ENCODE results near the gene PBX1. TPM values are rescaled to one million over a fixed set of nuclear protein-coding genes. Genes with fewer than 3 reads are reported as not detected.
"Not testable (repeated sequence)": the region's sequence is repeated elsewhere in the genome, so short reads cannot be mapped to it uniquely, and the experiment has no call there.

The PBX1 gene
- total RNA-seq, 1 donor from 2014 or later: not detected

DNA sequence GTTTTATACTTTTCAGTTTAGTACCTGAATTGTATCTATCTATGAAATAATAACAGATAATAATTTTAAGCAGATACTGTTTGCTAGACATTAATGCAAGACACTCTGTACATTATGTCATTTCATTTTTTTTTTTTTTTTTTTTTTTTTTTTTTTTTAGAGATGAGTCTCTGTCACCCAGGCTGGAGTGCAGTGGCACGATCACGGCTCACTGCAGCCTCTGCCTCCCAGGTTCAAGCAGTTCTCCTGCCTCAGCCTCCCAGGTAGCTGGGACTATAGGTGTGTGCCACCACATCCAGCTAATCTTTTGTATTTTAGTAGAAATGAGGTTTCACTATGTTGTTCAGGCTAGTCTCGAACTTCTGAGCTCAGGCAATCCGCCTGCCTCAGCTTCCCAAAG is 44.8 kb downstream of the PBX1 start:
- H3K27ac Mint-ChIP-seq; DNase-seq (ENCODE audit: low spot score); intact Hi-C loops (cut with micrococcal nuclease); H3K27me3 Mint-ChIP-seq (ENCODE audit: low read depth); H3K4me3 Mint-ChIP-seq (ENCODE audit: low read depth); H3K4me1 Mint-ChIP-seq (ENCODE audit: low read depth); H3K9me3 Mint-ChIP-seq; H3K36me3 Mint-ChIP-seq (ENCODE audit: low read depth): not testable (repeated sequence)

DNA sequence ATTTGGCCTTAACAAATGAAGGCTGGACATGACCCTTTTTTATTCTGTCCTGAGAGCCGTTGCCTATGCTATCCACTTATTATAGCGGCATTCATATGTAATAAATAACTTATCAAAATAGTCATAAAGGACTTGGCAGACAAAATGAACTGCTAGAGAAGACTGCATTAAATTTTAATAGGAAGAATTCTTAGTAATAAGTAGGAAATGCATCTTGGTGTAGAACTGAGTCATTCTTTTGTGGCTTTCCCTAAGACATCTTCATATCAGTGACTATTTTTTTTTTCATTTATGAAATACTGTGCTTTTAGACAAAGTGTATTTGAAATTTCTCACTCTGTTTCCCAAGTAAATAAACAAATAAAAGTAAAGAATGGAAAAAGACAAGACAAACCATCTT is 45.6 kb downstream of the PBX1 start:
- no peaks in the 10 kb centered on the region for H3K4me1 Mint-ChIP-seq (ENCODE audit: low read depth)
- no peak overlapping the region for H3K4me3 Mint-ChIP-seq (ENCODE audit: low read depth)
- intact Hi-C loops (cut with micrococcal nuclease): no loop called here
- H3K27ac Mint-ChIP-seq: no peak overlapping the region
- no peaks in the 10 kb centered on the region for H3K36me3 Mint-ChIP-seq (ENCODE audit: low read depth)
- no peaks in the 10 kb centered on the region for H3K9me3 Mint-ChIP-seq
- DNase-seq (ENCODE audit: low spot score): no peak
- H3K27me3 Mint-ChIP-seq (ENCODE audit: low read depth): no peaks in the 10 kb centered on the region

DNA sequence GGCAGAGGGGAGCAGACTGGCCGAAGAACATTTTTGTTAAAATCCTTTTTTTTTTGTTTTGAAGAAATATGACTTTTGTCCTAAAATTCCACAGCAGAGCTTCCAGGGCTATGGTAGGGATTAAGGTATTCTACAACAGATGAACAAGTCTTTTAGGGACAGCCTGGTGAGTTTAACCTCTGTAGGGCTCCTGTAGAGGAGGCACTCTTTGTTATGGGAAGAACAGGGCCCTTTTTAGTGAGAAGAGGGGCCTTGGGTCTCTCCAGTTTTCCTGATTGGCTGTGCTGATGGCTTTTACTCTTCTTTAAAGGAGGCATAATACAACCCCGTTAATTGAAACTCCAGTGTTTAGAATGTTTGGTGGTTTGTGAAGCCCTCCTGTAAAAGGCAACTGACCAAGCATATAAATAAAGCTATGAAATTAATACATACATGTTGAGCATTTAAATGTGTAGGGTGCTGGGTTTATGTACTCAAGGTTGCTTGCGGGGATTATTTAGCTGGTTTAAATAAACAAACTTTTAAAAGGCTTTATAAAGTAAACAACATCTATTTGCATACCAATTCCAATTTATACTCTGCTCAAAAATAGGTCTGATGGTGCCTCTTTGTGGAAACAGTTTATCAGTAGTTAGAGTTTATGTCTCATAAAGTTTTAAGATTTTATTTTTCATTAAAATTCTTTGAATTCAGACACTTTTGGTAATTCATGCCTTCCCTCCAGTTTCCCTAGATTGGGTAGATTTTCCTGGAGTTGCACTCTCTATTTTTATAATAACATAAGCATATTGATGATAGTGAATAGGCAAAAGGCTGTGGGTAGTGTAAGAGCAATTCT is 46.5 kb downstream of the PBX1 start:
- H3K27me3 Mint-ChIP-seq (ENCODE audit: low read depth): no peaks in the 10 kb centered on the region
- H3K27ac Mint-ChIP-seq: no peak overlapping the region
- H3K36me3 Mint-ChIP-seq (ENCODE audit: low read depth): no peaks in the 10 kb centered on the region
- no peak overlapping the region for H3K4me3 Mint-ChIP-seq (ENCODE audit: low read depth)
- DNase-seq (ENCODE audit: low spot score): no peak
- H3K9me3 Mint-ChIP-seq: no peaks in the 10 kb centered on the region
- no peaks in the 10 kb centered on the region for H3K4me1 Mint-ChIP-seq (ENCODE audit: low read depth)
- intact Hi-C loops (cut with micrococcal nuclease): no loop called here

DNA sequence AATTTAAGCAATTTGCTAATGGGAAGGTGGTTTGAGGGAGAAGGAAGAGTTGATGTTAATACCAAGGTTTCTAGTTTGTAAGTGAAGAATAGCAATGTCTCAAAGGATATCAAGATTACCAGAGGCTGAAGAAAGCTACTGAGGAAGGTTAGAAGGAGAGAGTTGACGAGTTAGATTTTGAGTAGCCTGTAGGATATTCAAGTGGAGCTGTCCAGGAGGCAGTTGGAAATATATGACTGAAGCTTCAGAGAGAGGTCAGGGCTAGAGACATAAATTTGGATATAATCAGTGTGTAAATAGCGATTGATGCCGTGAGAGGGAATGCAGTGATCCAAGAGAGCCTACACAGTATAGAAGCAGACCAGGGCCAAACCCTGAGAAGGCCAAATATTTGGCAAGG is 48.4 kb downstream of the PBX1 start:
- DNase-seq (ENCODE audit: low spot score): no peak
- Mint-ChIP-seq H3K27ac (no peak overlapping the region), H3K4me3 (ENCODE audit: low read depth) (no peak overlapping the region), H3K4me1 (ENCODE audit: low read depth) (no peaks in the 10 kb centered on the region), H3K36me3 (ENCODE audit: low read depth) (no peaks in the 10 kb centered on the region), H3K27me3 (ENCODE audit: low read depth) (no peaks in the 10 kb centered on the region), H3K9me3 (no peaks in the 10 kb centered on the region)
- intact Hi-C loops (cut with micrococcal nuclease): no loop called here

DNA sequence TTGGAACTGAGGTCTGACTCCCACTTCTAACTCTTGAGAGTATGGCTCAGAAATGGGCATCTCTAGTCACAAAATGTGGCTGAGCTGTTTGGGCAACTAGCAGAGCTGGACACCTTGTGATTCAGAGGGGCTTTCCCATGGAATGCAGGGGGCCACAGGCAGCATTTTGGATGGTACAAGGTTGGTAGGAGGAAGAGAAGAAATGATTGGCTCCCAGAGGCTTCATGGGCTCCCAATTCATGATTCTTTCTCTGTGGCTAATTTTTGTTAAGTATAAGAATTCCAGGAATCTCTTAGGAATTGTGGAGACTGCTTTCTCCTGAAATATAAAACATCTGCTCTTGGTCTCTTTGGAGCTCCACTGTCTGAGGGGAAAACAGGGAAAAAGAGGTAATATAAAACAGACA is 49.7 kb downstream of the PBX1 start:
- Mint-ChIP-seq H3K9me3 (no peaks in the 10 kb centered on the region), H3K4me1 (ENCODE audit: low read depth) (no peaks in the 10 kb centered on the region), H3K27me3 (ENCODE audit: low read depth) (no peaks in the 10 kb centered on the region), H3K27ac (no peak overlapping the region), H3K4me3 (ENCODE audit: low read depth) (no peak overlapping the region), H3K36me3 (ENCODE audit: low read depth) (no peaks in the 10 kb centered on the region)
- intact Hi-C loops (cut with micrococcal nuclease): no loop called here
- no peak for DNase-seq (ENCODE audit: low spot score)

DNA sequence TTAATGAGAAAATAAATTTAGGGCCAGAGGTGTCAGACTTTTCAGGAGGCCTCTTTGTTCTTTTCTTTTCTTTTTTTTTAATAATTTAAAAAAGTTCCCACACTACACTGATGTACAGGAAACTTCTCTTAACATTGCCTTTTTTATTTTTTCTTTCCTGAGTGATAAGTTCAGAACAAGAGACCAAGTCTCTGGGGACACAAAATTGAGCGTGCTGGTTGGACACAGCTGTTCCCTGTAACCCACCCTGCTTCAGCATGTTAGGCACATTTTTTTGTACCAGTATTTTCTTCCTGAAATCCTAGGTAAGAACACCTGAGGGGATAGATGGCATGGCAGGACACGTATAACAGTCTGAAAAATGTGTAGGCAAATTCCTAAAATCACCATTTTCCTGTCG is 50.1 kb downstream of the PBX1 start:
- Mint-ChIP-seq H3K4me1 (ENCODE audit: low read depth) (no peaks in the 10 kb centered on the region), H3K27ac (no peak overlapping the region), H3K9me3 (no peaks in the 10 kb centered on the region), H3K27me3 (ENCODE audit: low read depth) (no peaks in the 10 kb centered on the region), H3K4me3 (ENCODE audit: low read depth) (no peak overlapping the region), H3K36me3 (ENCODE audit: low read depth) (no peaks in the 10 kb centered on the region)
- no peak for DNase-seq (ENCODE audit: low spot score)
- intact Hi-C loops (cut with micrococcal nuclease): no loop called here

DNA sequence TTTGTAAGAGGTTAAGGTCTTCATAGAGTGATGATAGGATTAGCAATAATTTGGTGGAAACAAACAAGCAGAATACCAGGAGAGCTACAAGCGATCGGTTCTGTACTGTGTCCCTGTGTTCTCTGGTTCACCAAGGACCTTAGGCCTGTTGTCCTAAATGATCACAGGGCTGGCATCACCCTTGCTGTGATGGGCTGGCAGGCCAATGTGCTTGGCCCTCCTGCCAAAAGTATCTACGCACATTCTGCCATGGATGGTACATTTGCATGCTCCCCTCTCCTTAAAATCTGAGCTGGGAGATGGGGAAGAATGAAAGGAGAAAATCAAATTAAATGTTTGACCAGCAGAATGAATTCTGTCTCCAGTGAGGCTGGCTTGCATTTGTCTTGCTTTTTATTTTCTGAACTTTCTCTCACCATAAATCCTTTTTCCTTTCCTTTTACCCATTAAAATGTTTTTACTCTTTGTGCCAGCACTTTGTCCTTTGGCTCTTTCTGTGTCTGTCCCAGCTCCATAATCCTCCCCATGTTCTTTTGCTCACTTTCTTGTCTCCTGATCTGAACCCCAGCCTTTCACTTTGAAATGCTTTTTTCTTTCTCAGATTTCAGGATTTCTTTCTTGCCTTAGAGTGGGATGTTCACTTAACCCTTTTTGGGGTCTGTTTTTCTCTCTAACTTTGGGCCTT is 51.7 kb downstream of the PBX1 start:
- Mint-ChIP-seq H3K27me3 (ENCODE audit: low read depth) (no peaks in the 10 kb centered on the region), H3K27ac (no peak overlapping the region), H3K36me3 (ENCODE audit: low read depth) (no peaks in the 10 kb centered on the region), H3K4me1 (ENCODE audit: low read depth) (no peaks in the 10 kb centered on the region), H3K9me3 (no peaks in the 10 kb centered on the region), H3K4me3 (ENCODE audit: low read depth) (no peak overlapping the region)
- intact Hi-C loops (cut with micrococcal nuclease): no loop called here
- no peak for DNase-seq (ENCODE audit: low spot score)

DNA sequence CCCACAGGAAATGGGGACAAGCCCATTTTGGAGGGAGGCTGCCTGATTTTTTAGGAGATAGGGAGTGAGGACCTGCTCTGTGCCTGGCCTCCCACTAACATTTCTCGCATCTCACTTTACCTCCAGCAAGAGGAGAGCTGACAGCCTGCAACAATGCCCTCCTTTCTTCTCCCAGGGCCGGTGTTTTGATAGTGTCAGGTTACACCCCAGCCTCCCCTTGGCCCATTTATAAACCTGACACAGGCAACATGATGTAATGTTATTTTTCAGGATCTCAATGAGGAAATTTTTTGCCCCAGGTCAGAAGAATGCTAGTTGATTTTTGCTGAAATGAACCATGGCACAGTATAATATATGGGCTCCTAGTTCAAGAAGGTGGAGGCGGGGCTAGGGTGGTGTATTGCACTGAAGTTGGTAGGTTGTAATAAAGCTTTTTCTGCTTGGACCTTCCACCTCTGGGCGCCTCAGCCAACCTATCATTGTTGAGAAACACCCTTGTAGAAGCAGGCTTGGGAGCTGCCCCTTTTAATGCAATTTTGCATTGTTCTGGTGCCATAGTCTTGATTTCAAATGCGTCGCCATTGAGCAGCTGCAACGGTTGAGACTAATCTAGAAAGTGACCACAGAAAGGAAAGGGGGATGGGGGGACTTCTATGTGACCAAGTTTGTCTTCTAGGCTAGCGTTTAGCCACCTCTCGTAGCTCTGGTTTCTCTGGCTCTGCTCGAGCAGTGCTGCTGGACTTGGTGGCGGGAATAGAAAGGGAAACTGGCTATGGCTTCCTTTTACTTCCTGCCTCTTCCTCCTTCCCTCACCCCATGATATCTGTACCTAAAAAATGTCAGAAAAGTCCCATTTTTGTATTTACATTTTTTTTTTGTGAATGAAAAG is 53.0 kb downstream of the PBX1 start:
- no peaks in the 10 kb centered on the region for H3K9me3 Mint-ChIP-seq
- H3K4me1 Mint-ChIP-seq (ENCODE audit: low read depth): no peaks in the 10 kb centered on the region
- no peak overlapping the region for H3K27ac Mint-ChIP-seq
- no peaks in the 10 kb centered on the region for H3K36me3 Mint-ChIP-seq (ENCODE audit: low read depth)
- H3K4me3 Mint-ChIP-seq (ENCODE audit: low read depth): no peak overlapping the region
- no peak for DNase-seq (ENCODE audit: low spot score)
- H3K27me3 Mint-ChIP-seq (ENCODE audit: low read depth): no peaks in the 10 kb centered on the region
- intact Hi-C loops (cut with micrococcal nuclease): no loop called here

DNA sequence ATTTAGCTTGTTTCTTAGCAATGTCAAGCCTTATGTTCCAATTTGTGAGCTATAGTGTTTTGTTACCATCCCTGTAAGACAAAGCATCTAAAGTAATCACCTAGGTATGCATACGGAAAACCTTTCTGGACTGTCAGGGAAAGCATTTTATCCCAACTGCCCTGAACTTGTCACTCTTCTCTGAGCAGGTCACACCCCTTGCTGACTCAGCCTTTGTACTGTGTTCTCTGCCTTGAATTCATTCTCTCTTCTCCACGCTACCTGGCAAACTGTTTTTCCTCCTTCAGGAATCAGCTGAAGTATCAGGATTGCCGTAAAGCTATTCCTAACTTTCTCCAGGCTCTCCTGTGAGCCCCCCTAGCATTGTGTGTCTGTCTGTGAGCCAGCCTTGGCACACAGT is 54.2 kb downstream of the PBX1 start:
- DNase-seq (ENCODE audit: low spot score): no peak
- no peaks in the 10 kb centered on the region for H3K36me3 Mint-ChIP-seq (ENCODE audit: low read depth)
- no peaks in the 10 kb centered on the region for H3K27me3 Mint-ChIP-seq (ENCODE audit: low read depth)
- intact Hi-C loops (cut with micrococcal nuclease): no loop called here
- H3K4me3 Mint-ChIP-seq (ENCODE audit: low read depth): no peak overlapping the region
- H3K27ac Mint-ChIP-seq: no peak overlapping the region
- no peaks in the 10 kb centered on the region for H3K9me3 Mint-ChIP-seq
- H3K4me1 Mint-ChIP-seq (ENCODE audit: low read depth): no peaks in the 10 kb centered on the region

DNA sequence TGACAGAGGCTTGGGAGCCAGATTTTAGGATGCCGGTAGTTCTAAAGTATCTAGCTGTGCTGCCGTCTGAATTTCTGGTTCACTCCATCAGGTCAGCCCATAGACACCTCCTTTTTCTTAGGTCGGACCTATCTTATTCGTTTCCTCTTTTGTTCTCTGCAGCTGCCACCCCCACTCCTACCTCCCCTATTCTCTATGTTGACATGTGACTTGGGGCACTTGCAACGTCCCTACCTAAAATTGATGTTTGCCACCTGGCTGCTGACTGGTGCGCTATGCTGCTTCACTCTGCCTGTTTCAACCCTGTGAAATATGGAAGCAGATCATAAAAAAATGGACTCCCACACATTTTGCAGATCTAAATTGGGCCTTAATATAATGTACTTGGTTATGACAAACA is 55.3 kb downstream of the PBX1 start:
- Mint-ChIP-seq H3K4me1 (ENCODE audit: low read depth) (no peaks in the 10 kb centered on the region), H3K27me3 (ENCODE audit: low read depth) (no peaks in the 10 kb centered on the region), H3K4me3 (ENCODE audit: low read depth) (no peak overlapping the region), H3K36me3 (ENCODE audit: low read depth) (no peaks in the 10 kb centered on the region), H3K9me3 (no peaks in the 10 kb centered on the region), H3K27ac (no peak overlapping the region)
- intact Hi-C loops (cut with micrococcal nuclease): no loop called here
- no peak for DNase-seq (ENCODE audit: low spot score)

DNA sequence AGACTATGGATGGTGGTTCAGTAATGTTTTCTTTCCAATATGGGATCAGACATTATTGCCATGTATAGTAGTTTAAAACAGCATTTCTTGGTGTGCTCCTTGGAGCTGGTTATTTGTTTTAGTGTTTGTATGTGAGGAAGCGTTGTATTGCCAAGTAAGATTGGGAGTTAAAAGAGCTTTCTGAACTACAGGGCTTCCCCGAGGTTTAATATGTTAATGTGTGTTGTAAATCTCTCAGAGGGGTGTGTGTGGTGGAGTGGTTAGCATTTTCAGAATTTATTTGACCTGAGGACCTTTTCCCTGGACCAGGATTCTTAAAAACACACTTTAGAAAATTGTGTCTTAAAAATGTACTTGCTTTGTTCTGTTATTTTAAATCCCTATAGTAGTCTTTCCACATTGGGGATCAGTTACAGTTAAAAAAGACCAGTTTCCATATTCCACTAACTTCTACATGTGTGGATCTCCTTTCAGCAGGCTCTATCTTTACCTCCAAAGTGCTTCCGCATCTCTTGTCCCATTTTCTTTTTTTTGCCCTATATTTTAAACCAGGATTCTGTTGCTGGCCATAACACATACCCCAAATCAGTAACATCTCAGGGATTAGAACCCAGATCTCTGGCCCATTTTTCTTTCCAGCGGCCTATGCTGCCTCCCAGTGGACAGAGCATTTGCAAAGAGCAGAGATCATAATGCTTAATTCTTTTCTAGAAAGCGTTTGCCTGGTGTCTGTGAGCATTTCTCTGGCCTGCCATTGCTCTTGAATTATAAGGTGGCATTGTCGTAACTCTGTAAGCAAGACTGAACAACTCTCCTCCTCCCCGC is 58.6 kb downstream of the PBX1 start:
- Mint-ChIP-seq H3K4me1 (ENCODE audit: low read depth) (no peaks in the 10 kb centered on the region), H3K27ac (no peak overlapping the region), H3K27me3 (ENCODE audit: low read depth) (no peaks in the 10 kb centered on the region), H3K4me3 (ENCODE audit: low read depth) (no peak overlapping the region), H3K36me3 (ENCODE audit: low read depth) (no peaks in the 10 kb centered on the region), H3K9me3 (no peaks in the 10 kb centered on the region)
- DNase-seq (ENCODE audit: low spot score): no peak
- intact Hi-C loops (cut with micrococcal nuclease): no loop called here

DNA sequence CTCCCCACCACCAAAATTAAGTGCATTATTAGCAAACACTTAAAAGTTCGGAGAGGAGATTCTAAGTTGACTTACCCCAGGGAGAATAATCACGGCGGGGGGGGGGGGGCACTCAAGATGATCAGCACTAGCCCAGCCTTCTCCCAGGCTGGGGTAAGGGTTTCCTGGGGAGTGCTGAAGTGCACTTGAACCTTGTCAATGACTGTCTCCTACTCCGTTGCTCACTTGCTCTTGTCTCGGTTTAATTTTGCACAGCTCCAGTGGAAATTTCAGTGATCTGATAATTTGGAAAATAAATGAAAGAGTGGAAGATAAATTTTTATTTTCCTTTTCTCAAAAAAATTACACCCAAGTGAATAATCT is 59.2 kb downstream of the PBX1 start:
- Mint-ChIP-seq H3K36me3 (ENCODE audit: low read depth) (no peaks in the 10 kb centered on the region), H3K27ac (no peak overlapping the region), H3K4me1 (ENCODE audit: low read depth) (no peaks in the 10 kb centered on the region), H3K27me3 (ENCODE audit: low read depth) (no peaks in the 10 kb centered on the region), H3K9me3 (no peaks in the 10 kb centered on the region), H3K4me3 (ENCODE audit: low read depth) (no peak overlapping the region)
- no peak for DNase-seq (ENCODE audit: low spot score)
- intact Hi-C loops (cut with micrococcal nuclease): no loop called here

Data from activated T-helper 2 cell treated with anti-CD3 and anti-CD28 coated beads, Interferon-gamma antibody, Interleukin-2, Interleukin-4, amounts not matched to agents 10 μg/mL and 5 μg/mL and 100 μg/mL, durations not matched to agents 14 hours and 24 hours and 36 hours (primary cell).